Endothelial cell of hepatic sinusoid (primary cell): ENCODE measurements around the gene LAX1.

Experiments
- in situ Hi-C: cut with HindIII; loops from 2 replicates; pipeline ENCODE4 v1.10.0; 2017; ENCODE audit warnings: low sequenced_read_pairs

Gene LAX1

GRCh38 chr1:203764105-203765028 is 616 bp upstream of the LAX1 start:
- in situ Hi-C loops: no loop called here

- in situ Hi-C loops: no loop called here
Observed at GRCh38 chr1:203768256-203768655, 3.3 kb downstream of the LAX1 start.

- in situ Hi-C loops: no loop called here
Observed at GRCh38 chr1:203769505-203770343, 4.7 kb downstream of the LAX1 start.

- in situ Hi-C loops: no loop called here
Observed at GRCh38 chr1:203771901-203772301, 6.9 kb downstream of the LAX1 start.

- in situ Hi-C loops: no loop called here
Observed at GRCh38 chr1:203772836-203773235, 7.9 kb downstream of the LAX1 start.

- in situ Hi-C loops: no loop called here
Observed at GRCh38 chr1:203776636-203777035, 11.7 kb downstream of the LAX1 start.

- in situ Hi-C loops: no loop called here
Observed at GRCh38 chr1:203777596-203777995, 12.6 kb downstream of the LAX1 start.

GRCh38 chr1:203778146-203778545 is 13.2 kb downstream of the LAX1 start:
- in situ Hi-C loops: no loop called here

GRCh38 chr1:203778789-203779188 is 13.8 kb downstream of the LAX1 start:
- in situ Hi-C loops: no loop called here

GRCh38 chr1:203781962-203782361 is 17.0 kb downstream of the LAX1 start:
- in situ Hi-C loops: no loop called here

GRCh38 chr1:203789966-203790365 is 25.0 kb downstream of the LAX1 start:
- in situ Hi-C loops: loop anchor here (5.0 kb wide), 2 partner anchors 63 to 208 kb away; no protein-coding TSS in a partner anchor

- in situ Hi-C loops: loop anchor here (5.0 kb wide), 2 partner anchors 64 to 209 kb away; no protein-coding TSS in a partner anchor
Observed at GRCh38 chr1:203791498-203791897, 26.5 kb downstream of the LAX1 start.

GRCh38 chr1:203792486-203792885 is 27.5 kb downstream of the LAX1 start:
- in situ Hi-C loops: loop anchor here (5.0 kb wide), 2 partner anchors 65 to 210 kb away; no protein-coding TSS in a partner anchor

- in situ Hi-C loops: loop anchor here (5.0 kb wide), 2 partner anchors 66 to 211 kb away; no protein-coding TSS in a partner anchor
Observed at GRCh38 chr1:203793561-203793960, 28.6 kb downstream of the LAX1 start.

GRCh38 chr1:203794764-203795440 is 29.9 kb downstream of the LAX1 start:
- in situ Hi-C loops: loop anchor here (5.0 kb wide), 2 partner anchors 68 to 213 kb away; no protein-coding TSS in a partner anchor

GRCh38 chr1:203795441-203796235 is 30.7 kb downstream of the LAX1 start, which contains the start of the genes ZBED6 and ZC3H11A:
Gene ZBED6 (plus strand): TSS chr1:203795623. CDS start chr1:203797523, 1,900 bp downstream.
Gene ZC3H11A (plus strand): TSS chr1:203795623. CDS start chr1:203817071, 21,448 bp downstream.
- in situ Hi-C loops: no loop called here

GRCh38 chr1:203796236-203796605 is 31.2 kb downstream of the LAX1 start:
- in situ Hi-C loops: no loop called here

- in situ Hi-C loops: no loop called here
Observed at GRCh38 chr1:203797216-203797615, 32.2 kb downstream of the LAX1 start.

- in situ Hi-C loops: no loop called here
Observed at GRCh38 chr1:203797948-203798655, 33.1 kb downstream of the LAX1 start.
